ENCODE data around the gene CAPN9.

DNA sequence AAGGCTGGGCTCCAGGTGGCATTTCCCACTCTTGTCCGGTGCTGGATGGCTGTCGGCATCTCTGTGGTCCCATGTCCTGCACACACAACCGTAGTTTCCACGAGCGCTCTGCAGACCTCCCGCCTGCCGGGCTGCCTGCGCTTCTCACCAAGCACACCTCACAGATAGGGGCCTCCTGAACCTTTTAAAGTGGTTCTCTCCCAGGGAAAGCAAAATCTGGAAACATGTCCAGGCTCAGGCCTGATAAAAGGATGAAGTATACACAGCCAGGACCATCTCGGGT lies 46.2 kb downstream of the CAPN9 start:
- TF ChIP-seq, protein P1, sequence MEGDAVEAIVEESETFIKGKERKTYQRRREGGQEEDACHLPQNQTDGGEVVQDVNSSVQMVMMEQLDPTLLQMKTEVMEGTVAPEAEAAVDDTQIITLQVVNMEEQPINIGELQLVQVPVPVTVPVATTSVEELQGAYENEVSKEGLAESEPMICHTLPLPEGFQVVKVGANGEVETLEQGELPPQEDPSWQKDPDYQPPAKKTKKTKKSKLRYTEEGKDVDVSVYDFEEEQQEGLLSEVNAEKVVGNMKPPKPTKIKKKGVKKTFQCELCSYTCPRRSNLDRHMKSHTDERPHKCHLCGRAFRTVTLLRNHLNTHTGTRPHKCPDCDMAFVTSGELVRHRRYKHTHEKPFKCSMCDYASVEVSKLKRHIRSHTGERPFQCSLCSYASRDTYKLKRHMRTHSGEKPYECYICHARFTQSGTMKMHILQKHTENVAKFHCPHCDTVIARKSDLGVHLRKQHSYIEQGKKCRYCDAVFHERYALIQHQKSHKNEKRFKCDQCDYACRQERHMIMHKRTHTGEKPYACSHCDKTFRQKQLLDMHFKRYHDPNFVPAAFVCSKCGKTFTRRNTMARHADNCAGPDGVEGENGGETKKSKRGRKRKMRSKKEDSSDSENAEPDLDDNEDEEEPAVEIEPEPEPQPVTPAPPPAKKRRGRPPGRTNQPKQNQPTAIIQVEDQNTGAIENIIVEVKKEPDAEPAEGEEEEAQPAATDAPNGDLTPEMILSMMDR (IDR thresholded peaks at IDR 0.05; ENCODE audit: borderline replicate concordance, extremely low read depth, low read length, poor library complexity, severe bottlenecking): no peak
- TF ChIP-seq EZH2 (IDR thresholded peaks at IDR 0.05; ENCODE audit: borderline replicate concordance, low read depth, low read length, severe bottlenecking): no peak

Data from DND-41 (cell line).